Progenitor cell of endocrine pancreas (in vitro differentiated cells): ENCODE measurements around the gene TIGD3. TPM values are rescaled to one million over a fixed set of nuclear protein-coding genes. Genes with fewer than 3 reads are reported as not detected.
"Not testable (repeated sequence)": the region's sequence is repeated elsewhere in the genome, so short reads cannot be mapped to it uniquely, and the experiment has no call there.

Source experiments
- DNase-seq: peaks from one replicate; pipeline ENCODE4 v3.0.0; 2021; ENCODE audit warnings: low spot score; ENCODE audit not compliant: unreplicated experiment
- H3K27ac Mint-ChIP-seq: 2 replicates; pipeline ENCODE4 v1.8.0; 2021; ENCODE audit warnings: mild to moderate bottlenecking, moderate library complexity, mixed read lengths
- H3K27me3 Mint-ChIP-seq: 2 replicates; pipeline ENCODE4 v1.8.0; 2021; ENCODE audit warnings: mixed read lengths
- H3K36me3 Mint-ChIP-seq: 2 replicates; pipeline ENCODE4 v1.8.0; 2022; ENCODE audit warnings: mixed read lengths; ENCODE audit not compliant: insufficient read depth
- H3K4me1 Mint-ChIP-seq: 2 replicates; pipeline ENCODE4 v1.8.0; 2021; ENCODE audit warnings: low read depth, mixed read lengths
- H3K4me3 Mint-ChIP-seq: 2 replicates; pipeline ENCODE4 v1.8.0; 2021; ENCODE audit warnings: low read depth, mild to moderate bottlenecking, moderate library complexity, mixed read lengths
- H3K9me3 Mint-ChIP-seq: 2 replicates; pipeline ENCODE4 v1.8.0; 2021; ENCODE audit warnings: low read depth, mixed read lengths
- total RNA-seq: library from RNA; stranded (reverse); gene quantifications from 2 replicates; pipeline ENCODE4 v1.2.1, GENCODE V29; 2021
- TF ChIP-seq, protein P1 (sequence below): fragments of 200-600 bp; sonication (generic); IDR thresholded peaks from one replicate; pipeline ENCODE4 v1.5.0; 2021; ENCODE audit warnings: antibody characterized with exemption, mild to moderate bottlenecking; ENCODE audit not compliant: unreplicated experiment

TIGD3 gene
- total RNA-seq, 1 donor from 2014 or later, result 3.0 TPM

- H3K4me1 Mint-ChIP-seq, result peaks cover 6% of the 10 kb centered on the region
- DNase-seq, result no peak
- H3K36me3 Mint-ChIP-seq, result no peaks in the 10 kb centered on the region
- no peaks in the 10 kb centered on the region for H3K9me3 Mint-ChIP-seq
- peaks cover 2% of the 10 kb centered on the region for H3K27me3 Mint-ChIP-seq
- H3K27ac Mint-ChIP-seq, result peak overlapping the region; percentile 73
- no peak overlapping the region for H3K4me3 Mint-ChIP-seq
- TF ChIP-seq, protein P1, sequence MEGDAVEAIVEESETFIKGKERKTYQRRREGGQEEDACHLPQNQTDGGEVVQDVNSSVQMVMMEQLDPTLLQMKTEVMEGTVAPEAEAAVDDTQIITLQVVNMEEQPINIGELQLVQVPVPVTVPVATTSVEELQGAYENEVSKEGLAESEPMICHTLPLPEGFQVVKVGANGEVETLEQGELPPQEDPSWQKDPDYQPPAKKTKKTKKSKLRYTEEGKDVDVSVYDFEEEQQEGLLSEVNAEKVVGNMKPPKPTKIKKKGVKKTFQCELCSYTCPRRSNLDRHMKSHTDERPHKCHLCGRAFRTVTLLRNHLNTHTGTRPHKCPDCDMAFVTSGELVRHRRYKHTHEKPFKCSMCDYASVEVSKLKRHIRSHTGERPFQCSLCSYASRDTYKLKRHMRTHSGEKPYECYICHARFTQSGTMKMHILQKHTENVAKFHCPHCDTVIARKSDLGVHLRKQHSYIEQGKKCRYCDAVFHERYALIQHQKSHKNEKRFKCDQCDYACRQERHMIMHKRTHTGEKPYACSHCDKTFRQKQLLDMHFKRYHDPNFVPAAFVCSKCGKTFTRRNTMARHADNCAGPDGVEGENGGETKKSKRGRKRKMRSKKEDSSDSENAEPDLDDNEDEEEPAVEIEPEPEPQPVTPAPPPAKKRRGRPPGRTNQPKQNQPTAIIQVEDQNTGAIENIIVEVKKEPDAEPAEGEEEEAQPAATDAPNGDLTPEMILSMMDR, result no peak
These were observed 25.1 kb upstream of the TIGD3 start for GRCh38 chr11:65329478-65329877.

- H3K9me3 Mint-ChIP-seq, result no peaks in the 10 kb centered on the region
- DNase-seq, result peak; percentile 75
- H3K27me3 Mint-ChIP-seq, result peaks cover 2% of the 10 kb centered on the region
- peak overlapping the region; percentile 73 for H3K27ac Mint-ChIP-seq
- peaks cover 11% of the 10 kb centered on the region for H3K4me1 Mint-ChIP-seq
- H3K4me3 Mint-ChIP-seq, result no peak overlapping the region
- no peaks in the 10 kb centered on the region for H3K36me3 Mint-ChIP-seq
- TF ChIP-seq, protein P1, result peak; percentile 82
These were observed 24.6 kb upstream of the TIGD3 start for GRCh38 chr11:65329944-65330403.

DNA sequence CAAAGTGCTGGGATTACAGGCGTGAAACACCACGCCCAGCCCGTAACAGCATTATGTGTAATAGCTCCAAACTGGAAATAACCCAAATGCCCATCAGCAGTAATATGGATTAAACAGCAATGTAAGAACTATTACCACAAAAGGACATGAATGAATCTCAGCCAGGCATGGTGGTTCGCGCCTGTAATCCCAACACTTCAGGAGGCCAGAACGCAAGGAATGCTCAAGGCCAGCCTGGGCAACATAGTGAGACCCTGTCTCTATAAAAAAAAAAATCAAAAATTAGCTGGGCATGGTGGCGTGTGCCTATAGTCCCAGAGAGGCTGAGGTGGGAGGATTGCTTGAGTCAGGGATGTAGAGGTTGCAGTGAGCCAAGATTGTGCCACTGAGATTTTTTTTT, 24.0 kb upstream of the TIGD3 start:
- H3K9me3 Mint-ChIP-seq, result no peaks in the 10 kb centered on the region
- no peak overlapping the region for H3K4me3 Mint-ChIP-seq
- H3K27me3 Mint-ChIP-seq, result peaks cover 2% of the 10 kb centered on the region

DNA sequence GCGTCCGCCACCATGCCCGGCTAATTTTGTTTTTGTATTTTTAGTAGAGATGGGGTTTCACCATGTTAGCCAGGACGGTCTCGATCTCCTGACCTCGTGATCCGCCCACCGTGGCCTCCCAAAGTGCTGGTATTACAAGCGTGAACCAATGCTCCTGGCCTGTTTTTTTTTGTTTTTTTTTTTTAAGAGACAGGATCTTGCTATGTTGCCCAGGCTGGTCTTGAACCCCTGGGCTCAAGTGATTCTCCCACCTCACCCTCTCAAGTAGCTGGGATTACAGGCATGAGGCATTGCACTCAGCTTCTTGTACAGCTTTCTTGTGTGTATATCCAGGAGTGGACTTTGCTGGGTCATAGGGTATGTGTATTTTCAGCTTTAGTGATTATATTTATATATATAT, 22.0 kb upstream of the TIGD3 start:
- H3K9me3 Mint-ChIP-seq, H3K27me3 Mint-ChIP-seq, DNase-seq, H3K36me3 Mint-ChIP-seq, H3K27ac Mint-ChIP-seq, H3K4me3 Mint-ChIP-seq: not testable (repeated sequence)
- H3K4me1 Mint-ChIP-seq, result peaks cover 17% of the 10 kb centered on the region

More for the DNA sequence above, 24.0 kb upstream of the TIGD3 start:
- H3K27ac Mint-ChIP-seq, result no peak overlapping the region
- H3K36me3 Mint-ChIP-seq, result no peaks in the 10 kb centered on the region
- TF ChIP-seq, protein P1, result no peak
- H3K4me1 Mint-ChIP-seq, result peaks cover 17% of the 10 kb centered on the region
- DNase-seq, result no peak

DNA sequence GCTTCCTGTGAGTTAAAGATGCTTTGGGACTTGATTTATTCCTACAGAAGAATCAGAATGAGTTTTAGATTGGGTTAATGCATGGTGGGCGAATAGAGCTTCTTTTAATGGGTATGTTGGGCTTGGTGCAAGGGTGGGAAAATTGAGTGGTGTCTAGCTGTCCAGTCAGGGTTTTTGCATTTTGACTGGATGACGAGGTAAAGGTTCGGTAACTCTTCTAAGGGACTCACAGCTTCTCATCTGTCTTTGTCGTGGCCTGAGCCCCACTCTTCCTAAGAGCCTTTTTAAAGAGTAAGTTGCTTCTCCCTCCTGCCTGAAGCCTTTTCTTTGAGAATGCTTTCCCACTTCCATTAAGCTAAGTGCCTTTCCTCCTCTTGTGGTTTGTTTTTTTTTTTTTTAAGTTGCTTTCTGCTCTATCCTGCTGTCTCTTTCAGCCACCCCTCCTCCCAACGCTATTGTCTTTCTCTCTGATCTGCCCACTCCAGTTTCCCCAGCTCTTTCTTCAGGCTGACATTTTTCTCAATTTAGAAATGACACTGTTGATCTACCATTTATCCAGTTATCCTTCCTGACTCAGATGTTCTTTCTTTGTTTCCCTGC, 19.8 kb upstream of the TIGD3 start:
- Mint-ChIP-seq H3K4me1 (peaks cover 19% of the 10 kb centered on the region), H3K27ac (peak overlapping the region; percentile 94), H3K27me3 (no peaks in the 10 kb centered on the region), H3K36me3 (no peaks in the 10 kb centered on the region), H3K4me3 (peak overlapping the region; percentile 97), H3K9me3 (no peaks in the 10 kb centered on the region)
- DNase-seq, result no peak
- TF ChIP-seq, protein P1, result no peak

DNA sequence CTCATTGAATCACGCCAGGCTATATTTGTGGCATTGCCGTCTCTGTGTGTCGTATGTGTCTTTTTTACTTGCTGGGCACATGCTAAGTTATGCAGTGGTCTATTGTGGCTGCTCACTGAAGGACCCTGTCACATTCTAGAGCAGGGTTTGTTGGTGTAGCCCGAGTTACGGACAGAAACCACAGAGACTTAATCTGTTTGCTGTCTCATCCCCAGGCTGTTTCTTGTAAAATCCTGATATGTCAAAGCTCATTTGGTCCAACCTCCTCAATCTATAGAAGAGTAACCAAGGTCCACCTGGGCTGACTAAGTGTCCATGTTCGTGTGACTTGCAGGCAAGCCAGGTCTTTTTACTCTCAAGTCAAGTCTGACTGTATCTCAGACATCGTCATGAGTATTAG, 15.9 kb upstream of the TIGD3 start:
- TF ChIP-seq, protein P1, result no peak
- Mint-ChIP-seq H3K27me3 (no peaks in the 10 kb centered on the region), H3K4me1 (peaks cover 18% of the 10 kb centered on the region), H3K27ac (no peak overlapping the region), H3K36me3 (peaks cover 6% of the 10 kb centered on the region), H3K4me3 (no peak overlapping the region), H3K9me3 (no peaks in the 10 kb centered on the region)
- DNase-seq, result no peak
